Esophagus muscularis mucosa (tissue), 4 donors: ENCODE results near the gene CEP250. TPM values are rescaled to one million over a fixed set of nuclear protein-coding genes. Genes with fewer than 3 reads are reported as not detected.
A peak's percentile ranks its signal among the peaks of the same experiment; 100 is the strongest.
"Not testable (repeated sequence)": the region's sequence is repeated elsewhere in the genome, so short reads cannot be mapped to it uniquely, and the experiment has no call there.

ENCODE experiments used
- DNase-seq: peaks from one replicate; pipeline ENCODE4 v3.0.0-alpha.2; 2017; ENCODE audit errors: extremely low spot score
- H3K27ac ChIP-seq, 4 donors: fragments of 200-600 bp; sonication (generic); replicated peaks in 1 of 4; 1 replicate in 3 of 4; 2 replicates in 1 of 4; pipeline ENCODE4 v1.5.1; 2016 to 2019; ENCODE audit warnings: mild to moderate bottlenecking in 1 of 4
- H3K27me3 ChIP-seq, 4 donors: fragments of 200-600 bp; sonication (generic); one replicate each; pipeline versions ENCODE4 v1.5.1 to v1.6.0; 2016 to 2019
- H3K36me3 ChIP-seq, 4 donors: fragments of 200-600 bp; sonication (generic); one replicate each; pipeline ENCODE4 v1.5.1; 2016 to 2019
- H3K4me1 ChIP-seq, 4 donors: fragments of 200-600 bp; sonication (generic); one replicate each; pipeline ENCODE4 v1.5.1; 2016 to 2019
- H3K4me3 ChIP-seq, 4 donors: fragments of 200-600 bp; sonication (generic); 1 replicate in 2 of 4; 2 replicates in 2 of 4; pipeline ENCODE4 v1.5.1; 2016 to 2019; ENCODE audit warnings: mild to moderate bottlenecking in 4 of 4, moderate library complexity in 1 of 4
- H3K9me3 ChIP-seq, 4 donors: fragments of 200-600 bp; sonication (generic); 1 replicate in 3 of 4; 2 replicates in 1 of 4; pipeline ENCODE4 v1.5.1; 2016 to 2019
- EP300 ChIP-seq: sonication (generic); formaldehyde crosslinking; IDR thresholded peaks from one replicate; pipeline ENCODE4 v1.6.1; 2017; ENCODE audit warnings: antibody characterized with exemption
- POLR2A ChIP-seq: fragments of 450-650 bp; IDR thresholded peaks from one replicate; pipeline ENCODE4 v1.6.1; 2017; ENCODE audit warnings: antibody characterized with exemption, moderate library complexity, mild to moderate bottlenecking, low read depth
- POLR2AphosphoS5 ChIP-seq, 2 donors: sonication (generic); formaldehyde crosslinking; IDR thresholded peaks; one replicate each; pipeline ENCODE4 v1.6.1; 2017; ENCODE audit warnings: antibody characterized with exemption in 2 of 2
- WGBS: methylation state at CpG from one replicate; pipeline ENCODE4 v1.1.5; 2018; 5-methylcytosine and 5-hydroxymethylcytosine counted together
- intact Hi-C: fragments of 100-400 bp; cut with DNase I; formaldehyde crosslinking; loops from one replicate; pipeline ENCODE4 v1.15.1; 2023
- total RNA-seq, 4 donors: library from RNA; depleted of rRNA; stranded (reverse); fragments of >200 nt; gene quantifications; one replicate each; pipeline versions ENCODE4 v1.1.0 to v1.2.1, GENCODE V29; 2016
- TF ChIP-seq, protein P1 (sequence below), 3 experiments: fragments of 200-600 bp in 2 of 3; fragments of 450-650 bp in 1 of 3; sonication (generic) in 2 of 3; IDR thresholded peaks; one replicate each; pipeline ENCODE4 v1.5.1; 2017 to 2019; ENCODE audit warnings: antibody characterized with exemption in 3 of 3, mild to moderate bottlenecking in 2 of 3, moderate library complexity in 1 of 3

Gene CEP250
- total RNA-seq, 4 donors from 2014 or later, result 17.7 to 35.8 (median 23.7) TPM

GRCh38 chr20:35541118-35541782, 85.9 kb downstream of the CEP250 start:
- peaks cover 5 to 22% (median 17%) of the 10 kb centered on the region in 4 donors for H3K4me1 ChIP-seq
- peaks cover 0 to 26% (median 7%) of the 10 kb centered on the region in 4 donors for H3K36me3 ChIP-seq
- TF ChIP-seq, protein P1, sequence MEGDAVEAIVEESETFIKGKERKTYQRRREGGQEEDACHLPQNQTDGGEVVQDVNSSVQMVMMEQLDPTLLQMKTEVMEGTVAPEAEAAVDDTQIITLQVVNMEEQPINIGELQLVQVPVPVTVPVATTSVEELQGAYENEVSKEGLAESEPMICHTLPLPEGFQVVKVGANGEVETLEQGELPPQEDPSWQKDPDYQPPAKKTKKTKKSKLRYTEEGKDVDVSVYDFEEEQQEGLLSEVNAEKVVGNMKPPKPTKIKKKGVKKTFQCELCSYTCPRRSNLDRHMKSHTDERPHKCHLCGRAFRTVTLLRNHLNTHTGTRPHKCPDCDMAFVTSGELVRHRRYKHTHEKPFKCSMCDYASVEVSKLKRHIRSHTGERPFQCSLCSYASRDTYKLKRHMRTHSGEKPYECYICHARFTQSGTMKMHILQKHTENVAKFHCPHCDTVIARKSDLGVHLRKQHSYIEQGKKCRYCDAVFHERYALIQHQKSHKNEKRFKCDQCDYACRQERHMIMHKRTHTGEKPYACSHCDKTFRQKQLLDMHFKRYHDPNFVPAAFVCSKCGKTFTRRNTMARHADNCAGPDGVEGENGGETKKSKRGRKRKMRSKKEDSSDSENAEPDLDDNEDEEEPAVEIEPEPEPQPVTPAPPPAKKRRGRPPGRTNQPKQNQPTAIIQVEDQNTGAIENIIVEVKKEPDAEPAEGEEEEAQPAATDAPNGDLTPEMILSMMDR (IDR thresholded peaks at IDR 0.05), result no peak
- TF ChIP-seq POLR2A (no peak), EP300 (no peak), POLR2AphosphoS5 (IDR thresholded peaks at IDR 0.05) (no peak)
- peak overlapping the region; percentile 80 to 87 (median 82) for H3K4me3 ChIP-seq
- no peak for DNase-seq
- 49% methylated on average over 9 of the region's 13 CpGs for WGBS
- H3K27me3 ChIP-seq, result no peaks in the 10 kb centered on the region
- no peaks in the 10 kb centered on the region for H3K9me3 ChIP-seq
- H3K27ac ChIP-seq, result peak overlapping the region in 3 of 4 donors; percentile 67 to 78 (median 75)
- intact Hi-C loops, result no loop called here

GRCh38 chr20:35541783-35542662, 86.6 kb downstream of the CEP250 start, which contains the start of gene ERGIC3:
ERGIC3 (plus strand) TSS chr20:35542078; CDS start chr20:35542098, 20 bp downstream.
- TF ChIP-seq, protein P1 (IDR thresholded peaks at IDR 0.05), result peak in 1 of 3 experiments; percentile 40
- TF ChIP-seq POLR2AphosphoS5 (IDR thresholded peaks at IDR 0.05) (peak; percentile 72 to 89), POLR2A (no peak)
- H3K9me3 ChIP-seq, result no peaks in the 10 kb centered on the region
- peak within 1 kb of the TSS; percentile 67 to 80 (median 76) for H3K27ac ChIP-seq
- peaks cover 5 to 22% (median 17%) of the 10 kb centered on the region in 4 donors for H3K4me1 ChIP-seq
- no peaks in the 10 kb centered on the region for H3K27me3 ChIP-seq
- H3K4me3 ChIP-seq, result peak within 1 kb of the TSS; percentile 80 to 87 (median 82)
- intact Hi-C loops, result no loop called here
- DNase-seq, result peak; percentile 98
- 20% methylated on average over 12 of the region's 57 CpGs for WGBS
- peaks cover 0 to 34% (median 11%) of the 10 kb centered on the region in 4 donors for H3K36me3 ChIP-seq

- no peaks in the 10 kb centered on the region for H3K27me3 ChIP-seq
- intact Hi-C loops, result no loop called here
- WGBS, result 100% methylated on average over 1 of the region's 1 CpG
- H3K36me3 ChIP-seq, result peaks cover 9 to 43% (median 21%) of the 10 kb centered on the region in 4 donors
- peak overlapping the region in 2 of 4 donors; percentile 81 to 87 for H3K4me3 ChIP-seq
- TF ChIP-seq EP300, result no peak
- TF ChIP-seq POLR2A, result no peak
- no peak for TF ChIP-seq POLR2AphosphoS5 (IDR thresholded peaks at IDR 0.05)
- TF ChIP-seq, protein P1 (IDR thresholded peaks at IDR 0.05), result no peak
- no peak overlapping the region for H3K27ac ChIP-seq
- H3K9me3 ChIP-seq, result no peaks in the 10 kb centered on the region
- DNase-seq, result no peak
- H3K4me1 ChIP-seq, result peaks cover 5 to 22% (median 17%) of the 10 kb centered on the region in 4 donors
Measured at GRCh38 chr20:35542990-35543389, 87.6 kb downstream of the CEP250 start.

- Histone ChIP-seq H3K9me3 (no peaks in the 10 kb centered on the region), H3K4me3 (no peak overlapping the region), H3K27ac (no peak overlapping the region), H3K27me3 (no peaks in the 10 kb centered on the region), H3K4me1 (peaks cover 5 to 22% (median 17%) of the 10 kb centered on the region in 4 donors), H3K36me3 (peaks cover 22 to 58% (median 35%) of the 10 kb centered on the region in 4 donors)
- WGBS, result 94% methylated on average over 16 of the region's 16 CpGs
- TF ChIP-seq, protein P1 (IDR thresholded peaks at IDR 0.05), result no peak
- TF ChIP-seq POLR2AphosphoS5 (IDR thresholded peaks at IDR 0.05), result no peak
- TF ChIP-seq POLR2A, result no peak
- no peak for TF ChIP-seq EP300
- intact Hi-C loops, result no loop called here
- no peak for DNase-seq
Measured at GRCh38 chr20:35544436-35544835, 89.0 kb downstream of the CEP250 start.

DNA sequence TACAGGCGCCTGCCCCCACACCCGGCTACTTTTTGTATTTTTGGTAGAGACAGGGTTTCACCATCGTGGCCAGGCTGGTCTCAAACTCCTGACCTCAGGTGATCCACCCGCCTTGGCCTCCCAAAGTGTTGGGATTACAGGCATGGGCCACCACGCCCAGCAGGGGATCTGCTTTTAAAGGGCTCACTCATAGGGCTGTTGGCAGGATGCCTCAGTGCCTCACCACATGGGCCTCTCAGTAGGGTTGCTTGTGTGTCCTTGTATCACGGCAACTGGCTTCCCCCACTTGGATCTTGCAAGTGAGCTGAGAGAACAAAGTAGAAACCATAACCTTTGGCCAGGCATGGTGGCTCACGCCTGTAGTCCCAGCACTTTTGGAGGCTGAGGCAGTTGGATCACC, 89.5 kb downstream of the CEP250 start:
- intact Hi-C loops, H3K27ac ChIP-seq, DNase-seq, H3K4me3 ChIP-seq, H3K9me3 ChIP-seq, H3K27me3 ChIP-seq: not testable (repeated sequence)
- peaks cover 5 to 22% (median 17%) of the 10 kb centered on the region in 4 donors for H3K4me1 ChIP-seq
- 94% methylated on average over 5 of the region's 7 CpGs for WGBS
- H3K36me3 ChIP-seq, result peaks cover 27 to 63% (median 40%) of the 10 kb centered on the region in 4 donors
